ENCODE data around the gene BTBD7. TPM values are rescaled to one million over a fixed set of nuclear protein-coding genes. Genes with fewer than 3 reads are reported as not detected.

BTBD7 gene
- total RNA-seq, 2 donors from 2014 or later, result 25.2 to 31.4 TPM

- ATAC-seq, result no peak
- peak overlapping the region; percentile 4 to 22 for H3K27ac Mint-ChIP-seq
- DNase-seq (ENCODE audit: low spot score), result no peak
- no peaks in the 10 kb centered on the region for H3K27me3 Mint-ChIP-seq
- peak overlapping the region; percentile 1 for H3K4me3 Mint-ChIP-seq
- H3K9me3 Mint-ChIP-seq, result no peaks in the 10 kb centered on the region
- peaks cover 1% of the 10 kb centered on the region for H3K36me3 Mint-ChIP-seq
- peaks cover 36 to 47% of the 10 kb centered on the region in 2 donors for H3K4me1 Mint-ChIP-seq (ENCODE audit: low read depth in 2 of 2)
Observed at GRCh38 chr14:93319494-93319893, 13.3 kb downstream of the BTBD7 start.

- no peaks in the 10 kb centered on the region for H3K36me3 Mint-ChIP-seq
- ATAC-seq (no peak), DNase-seq (ENCODE audit: low spot score) (no peak)
- no peak overlapping the region for H3K4me3 Mint-ChIP-seq
- H3K27ac Mint-ChIP-seq, result peak overlapping the region; percentile 4 to 13
- peaks cover 34 to 46% of the 10 kb centered on the region in 2 donors for H3K4me1 Mint-ChIP-seq (ENCODE audit: low read depth in 2 of 2)
- H3K9me3 Mint-ChIP-seq, result no peaks in the 10 kb centered on the region
- no peaks in the 10 kb centered on the region for H3K27me3 Mint-ChIP-seq
Observed at GRCh38 chr14:93318927-93319326, 13.9 kb downstream of the BTBD7 start.

- H3K4me1 Mint-ChIP-seq (ENCODE audit: low read depth in 2 of 2), result peaks cover 31 to 38% of the 10 kb centered on the region in 2 donors
- no peaks in the 10 kb centered on the region for H3K27me3 Mint-ChIP-seq
- DNase-seq (ENCODE audit: low spot score) (no peak), ATAC-seq (no peak)
- H3K36me3 Mint-ChIP-seq, result no peaks in the 10 kb centered on the region
- H3K4me3 Mint-ChIP-seq, result no peak overlapping the region
- H3K27ac Mint-ChIP-seq, result peak overlapping the region; percentile 13 to 40
- H3K9me3 Mint-ChIP-seq, result no peaks in the 10 kb centered on the region
Observed at GRCh38 chr14:93317875-93318807, 14.7 kb downstream of the BTBD7 start.

- H3K27me3 Mint-ChIP-seq, result no peaks in the 10 kb centered on the region
- H3K27ac Mint-ChIP-seq, result no peak overlapping the region
- peaks cover 31 to 38% of the 10 kb centered on the region in 2 donors for H3K4me1 Mint-ChIP-seq (ENCODE audit: low read depth in 2 of 2)
- H3K4me3 Mint-ChIP-seq, result no peak overlapping the region
- DNase-seq (ENCODE audit: low spot score), result no peak
- no peaks in the 10 kb centered on the region for H3K9me3 Mint-ChIP-seq
- ATAC-seq, result no peak
- no peaks in the 10 kb centered on the region for H3K36me3 Mint-ChIP-seq
Observed at GRCh38 chr14:93317210-93317874, 15.5 kb downstream of the BTBD7 start.

GRCh38 chr14:93316716-93317115 is 16.1 kb downstream of the BTBD7 start:
- ATAC-seq (no peak), DNase-seq (ENCODE audit: low spot score) (no peak)
- Mint-ChIP-seq H3K36me3 (no peaks in the 10 kb centered on the region), H3K27me3 (no peaks in the 10 kb centered on the region), H3K9me3 (no peaks in the 10 kb centered on the region), H3K4me3 (no peak overlapping the region), H3K27ac (no peak overlapping the region), H3K4me1 (ENCODE audit: low read depth in 2 of 2) (peaks cover 31 to 45% of the 10 kb centered on the region in 2 donors)

GRCh38 chr14:93315575-93315974 is 17.3 kb downstream of the BTBD7 start:
- DNase-seq (ENCODE audit: low spot score), result no peak
- H3K27me3 Mint-ChIP-seq, result no peaks in the 10 kb centered on the region

GRCh38 chr14:93311082-93311481 is 21.8 kb downstream of the BTBD7 start:
- Mint-ChIP-seq H3K27ac (no peak overlapping the region), H3K27me3 (no peaks in the 10 kb centered on the region), H3K36me3 (no peaks in the 10 kb centered on the region), H3K4me1 (ENCODE audit: low read depth in 2 of 2) (peaks cover 8 to 30% of the 10 kb centered on the region in 2 donors), H3K9me3 (no peaks in the 10 kb centered on the region), H3K4me3 (no peak overlapping the region)
- no peak for DNase-seq (ENCODE audit: low spot score)
- ATAC-seq, result no peak

More at GRCh38 chr14:93315575-93315974, 17.3 kb downstream of the BTBD7 start:
- H3K27ac Mint-ChIP-seq, result no peak overlapping the region
- no peak overlapping the region for H3K4me3 Mint-ChIP-seq
- no peaks in the 10 kb centered on the region for H3K9me3 Mint-ChIP-seq
- ATAC-seq, result no peak
- no peaks in the 10 kb centered on the region for H3K36me3 Mint-ChIP-seq
- H3K4me1 Mint-ChIP-seq (ENCODE audit: low read depth in 2 of 2), result peaks cover 31 to 41% of the 10 kb centered on the region in 2 donors

GRCh38 chr14:93309427-93309966 is 23.3 kb downstream of the BTBD7 start:
- H3K36me3 Mint-ChIP-seq, result no peaks in the 10 kb centered on the region
- DNase-seq (ENCODE audit: low spot score) (no peak), ATAC-seq (no peak)
- H3K4me3 Mint-ChIP-seq, result no peak overlapping the region
- H3K4me1 Mint-ChIP-seq (ENCODE audit: low read depth in 2 of 2), result peaks cover 19 to 35% of the 10 kb centered on the region in 2 donors
- H3K27ac Mint-ChIP-seq, result no peak overlapping the region
- no peaks in the 10 kb centered on the region for H3K27me3 Mint-ChIP-seq
- H3K9me3 Mint-ChIP-seq, result no peaks in the 10 kb centered on the region

- peaks cover 21 to 35% of the 10 kb centered on the region in 2 donors for H3K4me1 Mint-ChIP-seq (ENCODE audit: low read depth in 2 of 2)
Observed at GRCh38 chr14:93308686-93309345, 24.0 kb downstream of the BTBD7 start.

GRCh38 chr14:93306812-93307211 is 26.0 kb downstream of the BTBD7 start:
- no peaks in the 10 kb centered on the region for H3K36me3 Mint-ChIP-seq
- ATAC-seq (no peak), DNase-seq (ENCODE audit: low spot score) (no peak)
- no peaks in the 10 kb centered on the region for H3K27me3 Mint-ChIP-seq
- H3K27ac Mint-ChIP-seq, result peak overlapping the region in 1 of 2 donors; percentile 41
- peaks cover 33 to 35% of the 10 kb centered on the region in 2 donors for H3K4me1 Mint-ChIP-seq (ENCODE audit: low read depth in 2 of 2)
- no peak overlapping the region for H3K4me3 Mint-ChIP-seq
- no peaks in the 10 kb centered on the region for H3K9me3 Mint-ChIP-seq

More at GRCh38 chr14:93308686-93309345, 24.0 kb downstream of the BTBD7 start:
- Mint-ChIP-seq H3K36me3 (no peaks in the 10 kb centered on the region), H3K27me3 (no peaks in the 10 kb centered on the region), H3K9me3 (no peaks in the 10 kb centered on the region), H3K27ac (no peak overlapping the region), H3K4me3 (no peak overlapping the region)
- ATAC-seq, result no peak
- no peak for DNase-seq (ENCODE audit: low spot score)

GRCh38 chr14:93305725-93306418 is 27.0 kb downstream of the BTBD7 start:
- H3K36me3 Mint-ChIP-seq, result no peaks in the 10 kb centered on the region
- peaks cover 36 to 37% of the 10 kb centered on the region in 2 donors for H3K4me1 Mint-ChIP-seq (ENCODE audit: low read depth in 2 of 2)
- no peak overlapping the region for H3K4me3 Mint-ChIP-seq
- no peak overlapping the region for H3K27ac Mint-ChIP-seq
- no peak for DNase-seq (ENCODE audit: low spot score)
- no peaks in the 10 kb centered on the region for H3K27me3 Mint-ChIP-seq
- peak in 1 of 2 donors; percentile 62 for ATAC-seq
- H3K9me3 Mint-ChIP-seq, result no peaks in the 10 kb centered on the region

GRCh38 chr14:93304771-93305170 is 28.1 kb downstream of the BTBD7 start:
- Mint-ChIP-seq H3K9me3 (no peaks in the 10 kb centered on the region), H3K27ac (no peak overlapping the region), H3K27me3 (no peaks in the 10 kb centered on the region), H3K36me3 (no peaks in the 10 kb centered on the region), H3K4me1 (ENCODE audit: low read depth in 2 of 2) (peaks cover 40 to 41% of the 10 kb centered on the region in 2 donors), H3K4me3 (no peak overlapping the region)
- ATAC-seq (no peak), DNase-seq (ENCODE audit: low spot score) (no peak)

GRCh38 chr14:93303659-93304058 is 29.2 kb downstream of the BTBD7 start:
- Mint-ChIP-seq H3K4me3 (no peak overlapping the region), H3K27ac (peak overlapping the region in 1 of 2 donors; percentile 25), H3K27me3 (no peaks in the 10 kb centered on the region), H3K4me1 (ENCODE audit: low read depth in 2 of 2) (peaks cover 36 to 43% of the 10 kb centered on the region in 2 donors), H3K9me3 (no peaks in the 10 kb centered on the region), H3K36me3 (no peaks in the 10 kb centered on the region)
- DNase-seq (ENCODE audit: low spot score) (no peak), ATAC-seq (no peak)
